ENCODE results near the gene ZNF280A.
"Not testable (repeated sequence)": the region's sequence is repeated elsewhere in the genome, so short reads cannot be mapped to it uniquely, and the experiment has no call there.

The ZNF280A gene

GRCh38 chr22:22545084-22545483 is 25.0 kb upstream of the ZNF280A start:
- no peak for DNase-seq (ENCODE audit: low read depth in 2 of 2)

- no peak for DNase-seq (ENCODE audit: low read depth in 2 of 2)
These were observed 18.3 kb upstream of the ZNF280A start for GRCh38 chr22:22538226-22538989.

- no peak for DNase-seq (ENCODE audit: low read depth in 2 of 2)
These were observed 16.8 kb upstream of the ZNF280A start for GRCh38 chr22:22536916-22537315.

- no peak for DNase-seq (ENCODE audit: low read depth in 2 of 2)
These were observed 16.4 kb upstream of the ZNF280A start for GRCh38 chr22:22536515-22536914.

GRCh38 chr22:22535662-22536061 is 15.6 kb upstream of the ZNF280A start:
- no peak for DNase-seq (ENCODE audit: low read depth in 2 of 2)

GRCh38 chr22:22534604-22535415 is 14.7 kb upstream of the ZNF280A start:
- DNase-seq (ENCODE audit: low read depth in 2 of 2), result no peak

GRCh38 chr22:22533863-22534262 is 13.8 kb upstream of the ZNF280A start:
- no peak for DNase-seq (ENCODE audit: low read depth in 2 of 2)

GRCh38 chr22:22533417-22533816 is 13.3 kb upstream of the ZNF280A start:
- DNase-seq (ENCODE audit: low read depth in 2 of 2), result no peak

- DNase-seq (ENCODE audit: low read depth in 2 of 2), result not testable (repeated sequence)
These were observed 12.5 kb upstream of the ZNF280A start for GRCh38 chr22:22532547-22533071.

GRCh38 chr22:22531770-22532546 is 11.9 kb upstream of the ZNF280A start:
- DNase-seq (ENCODE audit: low read depth in 2 of 2), result no peak

GRCh38 chr22:22528780-22529179 is 8.7 kb upstream of the ZNF280A start:
- DNase-seq (ENCODE audit: low read depth in 2 of 2), result no peak

GRCh38 chr22:22527312-22527711 is 7.2 kb upstream of the ZNF280A start:
- DNase-seq (ENCODE audit: low read depth in 2 of 2), result no peak

- no peak for DNase-seq (ENCODE audit: low read depth in 2 of 2)
These were observed 6.2 kb upstream of the ZNF280A start for GRCh38 chr22:22526125-22526912.

- no peak for DNase-seq (ENCODE audit: low read depth in 2 of 2)
These were observed 3.4 kb upstream of the ZNF280A start for GRCh38 chr22:22523494-22523893.

- no peak for DNase-seq (ENCODE audit: low read depth in 2 of 2)
These were observed 1.6 kb upstream of the ZNF280A start for GRCh38 chr22:22521631-22522030.

GRCh38 chr22:22520667-22521602 is 865 bp upstream of the ZNF280A start:
- no peak for DNase-seq (ENCODE audit: low read depth in 2 of 2)

GRCh38 chr22:22519591-22519990 is 479 bp downstream of the ZNF280A start:
- DNase-seq (ENCODE audit: low read depth in 2 of 2), result no peak

GRCh38 chr22:22516992-22517391 is 3.1 kb downstream of the ZNF280A start:
- no peak for DNase-seq (ENCODE audit: low read depth in 2 of 2)

GRCh38 chr22:22515890-22516289 is 4.2 kb downstream of the ZNF280A start:
- DNase-seq (ENCODE audit: low read depth in 2 of 2), result no peak

GRCh38 chr22:22514431-22514830 is 5.6 kb downstream of the ZNF280A start:
- not testable (repeated sequence) for DNase-seq (ENCODE audit: low read depth in 2 of 2)

Data from stimulated activated CD8-positive, alpha-beta memory T cell treated with anti-CD3 and anti-CD28 coated beads, Interleukin-15, amount 100 ng/mL, for 48 hours (primary cell).